Bladder microvascular endothelial cell (primary cell): ENCODE measurements around the gene CNST. TPM values are rescaled to one million over a fixed set of nuclear protein-coding genes. Genes with fewer than 3 reads are reported as not detected.

Experiments used
- total RNA-seq: library from RNA; depleted of rRNA; stranded (reverse); fragments of >200 nt; gene quantifications from 2 replicates; pipeline ENCODE4 v1.2.3, GENCODE V29; 2014

The CNST gene, protein sequence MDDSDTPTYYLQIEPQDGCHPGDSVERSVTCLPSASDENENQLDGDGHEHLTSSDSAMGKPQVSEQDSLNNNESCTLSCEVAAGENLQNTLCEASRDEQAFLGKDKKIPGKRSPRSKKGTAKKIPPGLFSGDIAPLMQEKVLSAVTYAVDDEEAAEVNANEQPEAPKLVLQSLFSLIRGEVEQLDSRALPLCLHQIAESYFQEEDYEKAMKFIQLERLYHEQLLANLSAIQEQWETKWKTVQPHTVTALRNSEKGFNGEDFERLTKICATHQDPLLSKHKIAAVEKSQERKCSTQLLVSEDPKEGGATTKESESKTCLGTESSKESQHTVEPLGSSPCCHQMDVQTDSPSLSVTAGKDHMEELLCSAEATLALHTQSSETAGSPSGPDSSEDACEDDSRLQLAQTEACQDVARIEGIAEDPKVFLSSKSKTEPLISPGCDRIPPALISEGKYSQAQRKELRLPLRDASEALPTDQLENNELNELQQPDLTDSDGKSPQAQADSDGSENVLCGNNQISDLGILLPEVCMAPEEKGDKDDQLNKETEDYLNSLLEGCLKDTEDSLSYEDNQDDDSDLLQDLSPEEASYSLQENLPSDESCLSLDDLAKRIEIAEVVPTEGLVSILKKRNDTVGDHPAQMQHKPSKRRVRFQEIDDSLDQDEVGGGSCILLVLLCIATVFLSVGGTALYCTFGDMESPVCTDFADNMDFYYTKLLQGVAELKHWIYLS
- total RNA-seq = 14.9 and 33.5 TPM in 2 replicates

DNA sequence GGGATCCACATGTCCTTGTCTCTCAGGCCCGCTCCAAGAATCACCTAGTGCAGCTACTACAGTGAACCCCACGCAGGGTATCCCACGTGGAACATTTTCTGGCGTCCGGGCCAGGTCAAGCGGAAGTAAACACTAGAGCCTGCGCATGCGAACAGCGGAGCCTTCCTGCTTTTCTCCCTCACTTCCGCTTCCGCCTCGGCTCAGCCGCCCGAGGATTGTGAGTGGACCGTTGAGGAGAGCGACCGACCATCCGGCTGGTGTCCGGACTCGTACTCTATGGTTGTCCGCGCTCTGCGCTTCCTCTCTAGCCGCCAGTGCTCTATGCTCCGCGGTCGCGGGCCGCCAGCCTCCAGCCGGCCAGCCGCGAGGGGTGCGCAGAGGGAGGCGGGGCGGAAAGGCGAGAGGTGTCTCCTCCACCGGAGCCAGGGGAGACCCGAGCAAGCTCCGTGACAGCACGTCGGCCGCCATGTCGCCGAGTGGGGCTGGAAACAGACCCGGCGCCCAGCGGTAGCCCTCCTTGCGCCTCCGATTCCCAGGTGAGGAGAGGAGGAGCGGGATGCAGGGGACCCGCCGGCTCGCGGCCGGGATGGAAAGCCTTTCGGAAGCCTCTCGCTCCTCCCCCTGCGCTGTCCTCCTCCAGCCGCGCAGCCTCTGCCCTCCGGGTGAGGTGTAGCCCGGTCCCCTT is at the start of gene CNST, which contains the start of gene TFB2M:
CNST (plus strand) TSS at position 329 of the 685 bp plus-strand sequence. CDS start 25,107 bp downstream, outside the sequence.
TFB2M (minus strand) TSS at position 134 of the 685 bp plus-strand sequence; CDS start at position 11, 123 bp downstream.

Other genes with a start within 250 kb of the CNST start
- 10.2 and 27.3 TPM in 2 replicates for gene SMYD3, start 59.2 kb upstream of the CNST start, total RNA-seq
- 7.9 and 11.1 TPM in 2 replicates for gene TFB2M, start 195 bp upstream of the CNST start, total RNA-seq
- gene SCCPDH, start 158.0 kb downstream of the CNST start, total RNA-seq = 30.4 and 53.3 TPM in 2 replicates